H1 (cell line): Measurements from ENCODE around the gene RYR3. TPM values are rescaled to one million over a fixed set of nuclear protein-coding genes. Genes with fewer than 3 reads are reported as not detected.

ENCODE experiments used
- CTCF ChIA-PET: fragments of 300-600 bp; sonication (Branson Sonifier 250); formaldehyde crosslinking; loops from one replicate; lab custom pipeline; 2021; ENCODE audit not compliant: partially characterized antibody; lab: Charles Lee
- POLR2A ChIA-PET: fragments of 300-600 bp; sonication (Branson Sonifier 250); formaldehyde crosslinking; loops from one replicate; lab custom pipeline; 2021; ENCODE audit warnings: inconsistent platforms; ENCODE audit not compliant: partially characterized antibody; lab: Charles Lee
- DNase-seq, 2 experiments: peaks; one replicate each; pipeline versions ENCODE4 v3.0.0 to v3.0.0-alpha.2; 2010 to 2022; ENCODE audit warnings: low spot score in 2 of 2, low read depth in 1 of 2, mixed read lengths in 1 of 2
- FAIRE-seq: peaks from 2 replicates; lab custom pipeline; 2011; peaks lifted over from hg19 to GRCh38; lab: Jason Lieb, UNC
- H2AFZ ChIP-seq: 2 replicates; pipeline ENCODE4 v1.8.1; 2012; ENCODE audit warnings: low read length, inconsistent platforms
- H2AK5ac ChIP-seq: 2 replicates; pipeline ENCODE4 v1.6.1; 2013; ENCODE audit warnings: low read depth, low read length
- H2BK120ac ChIP-seq: replicated peaks from 2 replicates; pipeline ENCODE3; 2013; ENCODE audit warnings: low read depth, low read length, inconsistent platforms
- H2BK12ac ChIP-seq: 2 replicates; pipeline ENCODE4 v1.6.1; 2013; ENCODE audit warnings: low read depth, low read length
- H2BK15ac ChIP-seq: 2 replicates; pipeline ENCODE4 v1.6.1; 2013; ENCODE audit warnings: low read length
- H2BK20ac ChIP-seq: 2 replicates; pipeline ENCODE4 v1.6.1; 2013; ENCODE audit warnings: low read length
- H2BK5ac ChIP-seq: 2 replicates; pipeline ENCODE4 v1.6.1; 2013; ENCODE audit warnings: low read depth, low read length
- H3K14ac ChIP-seq: 2 replicates; pipeline ENCODE4 v1.6.1; 2013; ENCODE audit warnings: inconsistent platforms; ENCODE audit not compliant: insufficient read length
- H3K18ac ChIP-seq: 2 replicates; pipeline ENCODE4 v1.6.1; 2013; ENCODE audit warnings: low read length; ENCODE audit errors: extremely low read depth
- H3K23ac ChIP-seq: 2 replicates; pipeline ENCODE4 v1.6.1; 2013; ENCODE audit warnings: inconsistent platforms; ENCODE audit not compliant: insufficient read length
- H3K23me2 ChIP-seq: 2 replicates; pipeline ENCODE4 v1.6.1; 2013; ENCODE audit warnings: low read depth, low read length
- H3K27ac ChIP-seq: 2 replicates; pipeline ENCODE4 v1.6.1; 2011; ENCODE audit warnings: low read depth, low read length, inconsistent platforms
- H3K27me3 ChIP-seq, 4 experiments: replicated peaks in 1 of 4; 1 replicate in 1 of 4; 2 replicates in 3 of 4; pipeline versions ENCODE4 v1.6.1 to v1.8.1; 2011 to 2013; ENCODE audit warnings: low read length in 3 of 4, mild to moderate bottlenecking in 3 of 4, inconsistent platforms in 2 of 4, mixed read lengths in 2 of 4, moderate library complexity in 1 of 4; ENCODE audit not compliant: control insufficient read depth in 3 of 4, insufficient read depth in 3 of 4; ENCODE audit errors: extremely low read depth in 1 of 4
- H3K36me3 ChIP-seq, 4 experiments: 2 replicates each; pipeline versions ENCODE4 v1.6.1 to v1.8.1; 2011 to 2013; ENCODE audit warnings: mild to moderate bottlenecking in 4 of 4, low read length in 3 of 4, moderate library complexity in 2 of 4, control low read depth in 1 of 4, inconsistent platforms in 1 of 4; ENCODE audit not compliant: insufficient read depth in 4 of 4, control insufficient read depth in 2 of 4
- H3K4ac ChIP-seq: replicated peaks from 2 replicates; pipeline ENCODE3; 2013; ENCODE audit warnings: low read length, low read depth, mixed read lengths, inconsistent platforms; ENCODE audit not compliant: insufficient read length
- H3K4me1 ChIP-seq, 4 experiments: replicated peaks in 1 of 4; 1 replicate in 1 of 4; 2 replicates in 3 of 4; pipeline versions ENCODE4 v1.6.1 to v1.8.1; 2011 to 2013; ENCODE audit warnings: low read length in 3 of 4, inconsistent platforms in 2 of 4, mixed read lengths in 1 of 4; ENCODE audit not compliant: insufficient read depth in 4 of 4, control insufficient read depth in 3 of 4
- H3K4me2 ChIP-seq, 2 experiments: 2 replicates each; pipeline versions ENCODE4 v1.6.1 to v1.8.1; 2011 to 2013; ENCODE audit warnings: low read depth in 2 of 2, low read length in 2 of 2, control low read depth in 1 of 2, inconsistent platforms in 1 of 2, mild to moderate bottlenecking in 1 of 2; ENCODE audit not compliant: insufficient read depth in 1 of 2
- H3K4me3 ChIP-seq, 4 experiments: fragments of 200-600, 300-600 bp in 1 of 4; sonication (generic), shearing (Covaris generic), sonication (Bioruptor Twin) in 1 of 4; 2 replicates each; pipeline versions ENCODE4 v1.5.1 to v1.8.1; 2011 to 2016; ENCODE audit warnings: low read length in 4 of 4, low read depth in 3 of 4, control low read depth in 2 of 4, inconsistent platforms in 2 of 4, mild to moderate bottlenecking in 2 of 4, mixed read lengths in 1 of 4, moderate library complexity in 1 of 4; ENCODE audit not compliant: insufficient read depth in 2 of 4; ENCODE audit errors: extremely low read depth in 1 of 4
- H3K56ac ChIP-seq: replicated peaks from 2 replicates; pipeline ENCODE3; 2013; ENCODE audit warnings: low read depth, mild to moderate bottlenecking, mixed read lengths, low read length, inconsistent platforms; ENCODE audit not compliant: insufficient read length
- H3K79me1 ChIP-seq: 2 replicates; pipeline ENCODE4 v1.6.1; 2013; ENCODE audit warnings: low read depth, low read length, control low read depth
- H3K79me2 ChIP-seq, 2 experiments: 2 replicates each; pipeline versions ENCODE4 v1.6.1 to v1.8.1; 2012 to 2013; ENCODE audit warnings: low read length in 2 of 2, mild to moderate bottlenecking in 2 of 2, inconsistent platforms in 1 of 2; ENCODE audit not compliant: insufficient read depth in 2 of 2, control insufficient read depth in 1 of 2
- H3K9ac ChIP-seq, 4 experiments: replicated peaks in 1 of 4; 1 replicate in 1 of 4; 2 replicates in 3 of 4; pipeline versions ENCODE4 v1.6.1 to v1.8.1; 2011 to 2013; ENCODE audit warnings: low read depth in 3 of 4, low read length in 3 of 4, control low read depth in 2 of 4, mild to moderate bottlenecking in 2 of 4, moderate library complexity in 2 of 4, inconsistent platforms in 1 of 4; ENCODE audit errors: extremely low read depth in 1 of 4
- H3K9me3 ChIP-seq, 2 experiments: 2 replicates each; pipeline versions ENCODE4 v1.6.1 to v1.8.1; 2012 to 2013; ENCODE audit warnings: mild to moderate bottlenecking in 2 of 2, moderate library complexity in 2 of 2, control low read depth in 1 of 2, inconsistent platforms in 1 of 2, low read depth in 1 of 2, low read length in 1 of 2, mixed read lengths in 1 of 2; ENCODE audit not compliant: insufficient read depth in 2 of 2
- H4K20me1 ChIP-seq, 2 experiments: replicated peaks in 1 of 2; 2 replicates each; pipeline versions ENCODE3 to v1.8.1; 2011 to 2013; ENCODE audit warnings: inconsistent platforms in 2 of 2, low read length in 2 of 2, mild to moderate bottlenecking in 1 of 2; ENCODE audit not compliant: insufficient read depth in 2 of 2, control insufficient read depth in 1 of 2
- H4K5ac ChIP-seq: 2 replicates; pipeline ENCODE4 v1.6.1; 2013; ENCODE audit warnings: low read length, low read depth, mixed read lengths, inconsistent platforms; ENCODE audit not compliant: insufficient read length
- H4K8ac ChIP-seq: 2 replicates; pipeline ENCODE4 v1.8.0; 2013; ENCODE audit warnings: mild to moderate bottlenecking, moderate library complexity, low read length, inconsistent platforms; ENCODE audit not compliant: insufficient read depth; ENCODE audit errors: extremely low read depth
- H4K91ac ChIP-seq: replicated peaks from 2 replicates; pipeline ENCODE3; 2013; ENCODE audit warnings: low read length, mixed read lengths, inconsistent platforms; ENCODE audit not compliant: insufficient read length
- BACH1 ChIP-seq: IDR thresholded peaks from 2 replicates; pipeline ENCODE4 v1.6.1; 2012; ENCODE audit warnings: low read length, improper control_type of control experiment
- NANOG ChIP-seq: IDR thresholded peaks from 2 replicates; pipeline ENCODE4 v1.6.1; 2011; ENCODE audit warnings: low read length, low read depth, mild to moderate bottlenecking, inconsistent platforms; ENCODE audit not compliant: insufficient read depth, poor library complexity, severe bottlenecking
- WGBS, 2 experiments: shearing (Covaris generic) in 1 of 2; methylation state at CpG; one replicate each; pipeline versions ENCODE4 v1.1.6 to v1.1.7; 2013 to 2015; ENCODE audit warnings: low lambda C conversion rate in 2 of 2, mixed read lengths in 2 of 2, inconsistent platforms in 1 of 2, low coverage in 1 of 2, missing lambda C conversion rate in 1 of 2; ENCODE audit not compliant: insufficient replicate concordance in 2 of 2, insufficient coverage in 1 of 2, insufficient read length in 1 of 2; ENCODE audit errors: extremely low coverage in 1 of 2, missing lambda C conversion rate in 1 of 2; 5-methylcytosine and 5-hydroxymethylcytosine counted together
- polyA plus RNA-seq, 7 experiments: library from polyadenylated mRNA; depleted of rRNA in 3 of 7; stranded (reverse) in 5 of 7; unstranded in 2 of 7; fragments of >200 nt in 5 of 7; fragments of 200-250 nt in 2 of 7; gene quantifications; 1 replicate in 5 of 7; 2 replicates in 1 of 7; 4 replicates in 1 of 7; pipeline versions ENCODE4 v1.2.1 to v1.2.3, GENCODE V29; 2011 to 2013; ENCODE audit warnings: missing spikeins in 2 of 7, mixed read lengths in 2 of 7
- total RNA-seq: library from RNA; stranded (reverse); fragmentation: NEBNext Ultra II Directional; extraction: Animal tissue kit (Norgen Biotek cat#: 25700); gene quantifications from 2 replicates; pipeline ENCODE4 v1.2.1, GENCODE V29; 2021
- TF ChIP-seq, protein P1 (sequence below): IDR thresholded peaks from 2 replicates; pipeline ENCODE4 v1.6.1; 2011; ENCODE audit warnings: low read depth, mild to moderate bottlenecking, low read length; ENCODE audit not compliant: insufficient read depth

The RYR3 gene
- total and polyA plus RNA-seq, 2 of the 8 experiments (the other 6 are each of a cell fraction or from before 2014, with no cell fraction given): 0.33 to 3.4 TPM

DNA sequence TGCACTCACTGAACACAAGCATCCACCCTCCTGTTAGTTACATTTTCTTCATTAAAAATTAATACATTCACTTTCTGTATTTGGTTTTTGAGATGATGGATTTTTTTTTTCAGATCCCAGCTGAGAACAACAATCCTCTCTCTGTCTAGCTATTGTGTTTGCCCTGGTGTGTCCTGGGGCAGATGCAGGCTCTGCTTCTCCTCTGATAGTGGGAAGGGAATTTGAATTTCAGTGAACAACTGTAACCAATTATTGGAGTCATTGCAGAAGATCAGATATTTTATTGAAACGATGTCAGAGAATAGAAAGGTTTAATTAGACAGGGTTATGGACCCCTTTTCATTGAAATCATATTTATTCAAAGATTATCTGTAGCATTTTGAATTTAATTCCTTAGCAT is 33.1 kb upstream of the RYR3 start:
- no peak overlapping the region for H3K14ac ChIP-seq
- 83% methylated on average over 1 of the region's 1 CpG; no CpG with 5 or more reads in 1 of the 2 experiments for WGBS, 2 experiments
- POLR2A ChIA-PET: no interaction called here

More for the DNA sequence above, 33.1 kb upstream of the RYR3 start:
- DNase-seq (no peak), FAIRE-seq (no peak)
- Histone ChIP-seq H2BK5ac (no peak overlapping the region), H3K4me1 (peaks cover 0 to 3% (median 1%) of the 10 kb centered on the region in 4 experiments; a peak in 3 of 7 replicates), H3K27me3 (no peaks in the 10 kb centered on the region; a peak in 1 of 7 replicates), H3K23me2 (no peaks in the 10 kb centered on the region), H3K9me3 (no peaks in the 10 kb centered on the region), H3K79me1 (no peaks in the 10 kb centered on the region), H4K8ac (no peak overlapping the region), H2AFZ (no peak overlapping the region), H2BK20ac (0 out of 2 replicates have a peak overlapping the region, but pooled peaks have one; percentile 32), H4K5ac (no peak overlapping the region), H3K4me3 (no peak overlapping the region), H3K27ac (no peak overlapping the region), H3K4ac (no peak overlapping the region), H3K4me2 (no peak overlapping the region), H3K56ac (no peak overlapping the region), H4K91ac (no peak overlapping the region), H3K36me3 (no peaks in the 10 kb centered on the region), H2BK15ac (no peak overlapping the region), H4K20me1 (no peaks in the 10 kb centered on the region), H2AK5ac (no peak overlapping the region), H2BK12ac (no peak overlapping the region), H3K18ac (no peak overlapping the region), H2BK120ac (no peak overlapping the region), H3K79me2 (no peaks in the 10 kb centered on the region), H3K23ac (no peak overlapping the region), H3K9ac (no peak overlapping the region)
- CTCF ChIA-PET: interaction anchor here (0.9 to 1.7 kb wide), 3 partner anchors 9 to 423 kb away, joined by 4 to 5 read pairs (median 4); no protein-coding TSS in a partner anchor
- TF ChIP-seq NANOG: no peak
- no peak for TF ChIP-seq BACH1
- TF ChIP-seq, protein P1, sequence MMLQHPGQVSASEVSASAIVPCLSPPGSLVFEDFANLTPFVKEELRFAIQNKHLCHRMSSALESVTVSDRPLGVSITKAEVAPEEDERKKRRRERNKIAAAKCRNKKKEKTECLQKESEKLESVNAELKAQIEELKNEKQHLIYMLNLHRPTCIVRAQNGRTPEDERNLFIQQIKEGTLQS: no peak
